ENCODE data around the gene PCDH9.
"Not testable (repeated sequence)": the region's sequence is repeated elsewhere in the genome, so short reads cannot be mapped to it uniquely, and the experiment has no call there.

The PCDH9 gene

DNA sequence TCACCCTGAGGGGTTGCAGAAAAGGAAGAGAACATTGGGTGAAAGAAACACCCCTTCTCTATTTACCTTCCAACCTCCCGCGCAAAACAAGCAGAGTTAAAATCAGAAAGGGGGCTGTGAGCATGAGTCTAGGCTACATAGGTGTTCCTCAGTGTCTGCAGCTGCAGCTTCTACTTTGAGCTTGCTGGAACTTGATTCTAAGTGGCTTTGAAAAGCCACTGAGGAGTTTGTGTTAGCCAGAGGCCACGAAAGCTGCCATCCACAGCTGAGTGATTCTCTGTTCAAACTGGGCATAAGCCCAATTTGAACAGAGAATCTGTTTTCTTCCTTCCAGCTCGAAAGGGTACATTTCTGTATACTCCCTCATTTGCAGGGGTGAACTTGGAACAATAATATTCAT, 343.9 kb downstream of the PCDH9 start:
- TF ChIP-seq, protein P1, sequence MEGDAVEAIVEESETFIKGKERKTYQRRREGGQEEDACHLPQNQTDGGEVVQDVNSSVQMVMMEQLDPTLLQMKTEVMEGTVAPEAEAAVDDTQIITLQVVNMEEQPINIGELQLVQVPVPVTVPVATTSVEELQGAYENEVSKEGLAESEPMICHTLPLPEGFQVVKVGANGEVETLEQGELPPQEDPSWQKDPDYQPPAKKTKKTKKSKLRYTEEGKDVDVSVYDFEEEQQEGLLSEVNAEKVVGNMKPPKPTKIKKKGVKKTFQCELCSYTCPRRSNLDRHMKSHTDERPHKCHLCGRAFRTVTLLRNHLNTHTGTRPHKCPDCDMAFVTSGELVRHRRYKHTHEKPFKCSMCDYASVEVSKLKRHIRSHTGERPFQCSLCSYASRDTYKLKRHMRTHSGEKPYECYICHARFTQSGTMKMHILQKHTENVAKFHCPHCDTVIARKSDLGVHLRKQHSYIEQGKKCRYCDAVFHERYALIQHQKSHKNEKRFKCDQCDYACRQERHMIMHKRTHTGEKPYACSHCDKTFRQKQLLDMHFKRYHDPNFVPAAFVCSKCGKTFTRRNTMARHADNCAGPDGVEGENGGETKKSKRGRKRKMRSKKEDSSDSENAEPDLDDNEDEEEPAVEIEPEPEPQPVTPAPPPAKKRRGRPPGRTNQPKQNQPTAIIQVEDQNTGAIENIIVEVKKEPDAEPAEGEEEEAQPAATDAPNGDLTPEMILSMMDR (IDR thresholded peaks at IDR 0.05) = no peak
- Histone ChIP-seq H3K4me3 (ENCODE audit: low read depth in 1 of 2, low read length in 1 of 2) (no peak overlapping the region), H3K9me3 (no peaks in the 10 kb centered on the region), H3K27me3 (no peaks in the 10 kb centered on the region), H3K4me1 (ENCODE audit: control insufficient read depth in 1 of 2, insufficient read depth in 1 of 2, low read depth in 1 of 2, low read length in 1 of 2) (no peaks in the 10 kb centered on the region), H3K36me3 (no peaks in the 10 kb centered on the region), H3K27ac (no peak overlapping the region)

DNA sequence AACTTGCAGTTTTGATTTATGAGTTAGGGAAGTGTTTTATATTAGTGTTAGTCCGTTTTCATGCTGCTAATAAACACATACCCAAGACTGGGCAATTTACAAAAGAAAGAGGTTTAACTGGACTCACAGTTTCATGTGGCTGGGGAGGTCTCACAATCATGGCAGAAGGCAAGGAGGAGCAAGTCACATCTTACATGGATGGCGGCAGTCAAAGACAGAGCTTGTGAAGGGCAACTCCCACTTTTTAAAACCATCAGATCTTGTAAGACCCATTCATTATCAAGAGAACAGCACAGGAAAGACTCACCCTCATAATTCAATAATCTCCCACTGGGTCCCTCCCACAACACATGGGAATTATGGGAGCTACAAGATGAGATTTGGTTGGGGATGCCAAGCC, 349.0 kb downstream of the PCDH9 start:
- not testable (repeated sequence) for H3K4me3 ChIP-seq (ENCODE audit: low read depth in 1 of 2, low read length in 1 of 2); H3K36me3 ChIP-seq; H3K9me3 ChIP-seq; H3K27me3 ChIP-seq; H3K27ac ChIP-seq; H3K4me1 ChIP-seq (ENCODE audit: control insufficient read depth in 1 of 2, insufficient read depth in 1 of 2, low read depth in 1 of 2, low read length in 1 of 2)

DNA sequence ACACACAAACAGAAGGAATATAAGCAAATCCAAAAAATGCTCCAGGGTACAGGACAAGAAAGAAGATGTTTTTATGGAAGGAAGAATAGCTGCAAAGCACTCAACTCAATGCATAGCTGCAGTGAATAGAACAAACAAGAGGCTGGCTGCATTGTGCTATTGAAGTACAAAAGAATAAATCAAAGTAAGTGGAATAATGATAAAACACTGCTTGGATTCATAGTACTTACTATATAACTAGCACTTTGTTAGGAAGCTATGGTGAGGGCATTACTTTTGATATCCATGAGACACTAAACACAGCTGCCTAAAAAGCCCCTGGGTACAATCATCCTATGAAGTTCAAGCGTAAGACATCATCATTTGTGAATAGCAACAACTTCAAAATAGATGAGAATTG, 350.1 kb downstream of the PCDH9 start:
- no peak overlapping the region for H3K27ac ChIP-seq
- no peaks in the 10 kb centered on the region for H3K4me1 ChIP-seq (ENCODE audit: control insufficient read depth in 1 of 2, insufficient read depth in 1 of 2, low read depth in 1 of 2, low read length in 1 of 2)
- no peaks in the 10 kb centered on the region for H3K36me3 ChIP-seq
- H3K4me3 ChIP-seq (ENCODE audit: low read depth in 1 of 2, low read length in 1 of 2) = no peak overlapping the region
- no peaks in the 10 kb centered on the region for H3K9me3 ChIP-seq
- TF ChIP-seq, protein P1 (IDR thresholded peaks at IDR 0.05) = no peak
- H3K27me3 ChIP-seq = no peaks in the 10 kb centered on the region

DNA sequence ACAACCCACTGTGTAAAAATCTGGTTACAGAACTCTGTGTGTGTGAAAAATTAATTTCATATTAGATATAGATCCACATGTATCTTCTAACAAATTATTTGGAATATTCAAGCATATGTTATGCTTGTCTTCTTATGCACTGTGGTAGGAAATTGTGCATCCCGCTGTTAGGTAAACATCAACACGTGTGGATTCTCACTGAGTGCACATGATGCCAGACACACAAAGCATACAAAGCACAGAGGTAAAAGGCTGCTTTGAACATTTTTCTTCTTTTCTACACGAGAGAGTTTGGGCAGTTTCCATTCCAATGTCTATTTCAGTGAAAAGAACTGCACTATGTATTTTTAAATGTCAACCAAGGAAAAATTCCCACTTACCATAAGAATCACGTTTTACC, 354.9 kb downstream of the PCDH9 start:
- no peaks in the 10 kb centered on the region for H3K27me3 ChIP-seq
- no peak overlapping the region for H3K4me3 ChIP-seq (ENCODE audit: low read depth in 1 of 2, low read length in 1 of 2)
- no peaks in the 10 kb centered on the region for H3K36me3 ChIP-seq
- H3K9me3 ChIP-seq = no peaks in the 10 kb centered on the region
- TF ChIP-seq, protein P1 (IDR thresholded peaks at IDR 0.05) = no peak
- no peaks in the 10 kb centered on the region for H3K4me1 ChIP-seq (ENCODE audit: control insufficient read depth in 1 of 2, insufficient read depth in 1 of 2, low read depth in 1 of 2, low read length in 1 of 2)
- no peak overlapping the region for H3K27ac ChIP-seq

DNA sequence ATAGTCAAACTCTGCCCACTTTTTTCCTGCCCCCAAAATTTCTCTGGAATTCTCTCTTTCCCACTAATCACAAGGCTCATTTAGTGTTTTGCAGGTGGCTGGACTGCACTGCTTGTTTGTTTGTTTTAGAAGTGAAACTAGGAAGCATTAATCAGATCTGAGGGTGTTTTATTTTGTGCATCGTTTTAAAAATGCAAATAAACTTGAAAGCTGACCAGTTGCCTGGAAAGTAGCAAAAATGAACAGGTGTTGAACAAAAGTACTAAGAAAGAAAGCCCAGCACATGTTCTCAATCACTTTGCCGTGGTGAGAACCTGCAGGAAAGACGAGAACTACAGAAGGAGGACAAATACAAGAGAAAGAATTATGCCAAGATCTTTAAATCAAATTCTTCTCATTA, 365.5 kb downstream of the PCDH9 start:
- TF ChIP-seq, protein P1 (IDR thresholded peaks at IDR 0.05) = no peak
- no peaks in the 10 kb centered on the region for H3K4me1 ChIP-seq (ENCODE audit: control insufficient read depth in 1 of 2, insufficient read depth in 1 of 2, low read depth in 1 of 2, low read length in 1 of 2)
- H3K9me3 ChIP-seq = no peaks in the 10 kb centered on the region
- no peaks in the 10 kb centered on the region for H3K36me3 ChIP-seq
- no peak overlapping the region for H3K27ac ChIP-seq
- no peaks in the 10 kb centered on the region for H3K27me3 ChIP-seq
- H3K4me3 ChIP-seq (ENCODE audit: low read depth in 1 of 2, low read length in 1 of 2) = no peak overlapping the region

DNA sequence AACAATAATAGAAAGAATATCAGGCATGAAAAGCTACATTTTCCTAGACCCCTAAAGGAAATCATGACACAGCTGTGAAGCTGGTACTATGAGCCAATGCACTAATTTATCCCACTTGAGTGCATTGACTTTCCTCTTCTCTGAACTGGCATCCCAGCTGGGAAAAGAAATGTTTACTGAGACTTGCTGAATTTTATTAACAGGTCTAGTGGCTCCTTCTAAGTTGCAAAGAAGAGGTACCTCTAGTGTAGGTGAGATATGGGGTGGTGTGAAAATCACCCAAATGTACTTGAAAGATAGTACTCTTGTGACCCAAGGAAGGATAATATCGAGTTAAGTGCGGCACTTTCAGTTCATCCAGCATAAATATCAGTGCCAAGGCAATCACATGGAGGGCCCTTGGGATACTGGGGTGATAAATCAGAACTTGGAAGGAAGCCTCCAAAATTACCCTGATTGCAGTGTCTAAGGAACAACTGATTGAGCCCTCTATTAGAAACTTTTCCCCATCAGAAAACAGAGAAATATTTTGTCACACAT, 369.2 kb downstream of the PCDH9 start:
- TF ChIP-seq, protein P1 (IDR thresholded peaks at IDR 0.05) = no peak

More for the DNA sequence above, 369.2 kb downstream of the PCDH9 start:
- Histone ChIP-seq H3K36me3 (no peaks in the 10 kb centered on the region), H3K9me3 (no peaks in the 10 kb centered on the region), H3K27me3 (no peaks in the 10 kb centered on the region), H3K27ac (no peak overlapping the region), H3K4me1 (ENCODE audit: control insufficient read depth in 1 of 2, insufficient read depth in 1 of 2, low read depth in 1 of 2, low read length in 1 of 2) (no peaks in the 10 kb centered on the region), H3K4me3 (ENCODE audit: low read depth in 1 of 2, low read length in 1 of 2) (no peak overlapping the region)
